GM23338 (cell line): ENCODE measurements around the gene PTPN21.

Experiments used
- JUNB ChIP-seq: IDR thresholded peaks from one replicate; pipeline ENCODE4 v1.6.1; 2016; ENCODE audit warnings: antibody characterized with exemption; ENCODE audit not compliant: unreplicated experiment
- NANOG ChIP-seq: IDR thresholded peaks from 2 replicates; pipeline ENCODE4 v1.6.1; 2016; ENCODE audit warnings: antibody characterized with exemption, borderline replicate concordance
- POLR2AphosphoS5 ChIP-seq: IDR thresholded peaks from 2 replicates; pipeline ENCODE4 v1.6.1; 2016; ENCODE audit warnings: antibody characterized with exemption, low read depth
- TF ChIP-seq, protein P1 (sequence below), 2 experiments: fragments of 200-600 bp in 1 of 2; sonication (generic) in 1 of 2; conservative IDR thresholded peaks; 2 replicates each; pipeline versions ENCODE4 v1.5.1 to v1.6.1; 2016 to 2017; ENCODE audit warnings: antibody characterized with exemption in 2 of 2, low read depth in 2 of 2, mild to moderate bottlenecking in 2 of 2, moderate library complexity in 1 of 2
- TF ChIP-seq, protein P2 (sequence below): IDR thresholded peaks from one replicate; pipeline ENCODE4 v1.6.1; 2018; ENCODE audit warnings: antibody characterized with exemption; ENCODE audit not compliant: unreplicated experiment

DNA sequence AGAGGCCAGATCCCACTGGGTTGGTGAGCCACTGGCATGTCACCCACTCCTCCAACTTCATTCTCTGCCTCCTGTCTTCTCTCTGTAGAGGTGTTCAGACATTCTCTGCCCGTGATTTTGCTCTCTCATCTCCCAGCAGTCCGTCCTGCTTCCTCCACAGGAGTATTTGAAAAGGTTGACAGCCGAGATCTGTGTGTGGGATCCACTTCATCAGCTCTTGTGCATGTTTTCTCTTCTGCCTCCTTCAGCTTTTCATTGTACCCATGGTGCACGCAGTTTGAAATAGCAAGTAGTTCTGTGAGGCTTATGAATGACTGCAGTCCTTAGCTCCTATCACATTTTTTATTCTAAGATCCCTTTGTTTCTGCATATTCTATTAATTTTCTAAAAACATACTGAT lies 42.8 kb upstream of the PTPN21 start:
- TF ChIP-seq, protein P1, sequence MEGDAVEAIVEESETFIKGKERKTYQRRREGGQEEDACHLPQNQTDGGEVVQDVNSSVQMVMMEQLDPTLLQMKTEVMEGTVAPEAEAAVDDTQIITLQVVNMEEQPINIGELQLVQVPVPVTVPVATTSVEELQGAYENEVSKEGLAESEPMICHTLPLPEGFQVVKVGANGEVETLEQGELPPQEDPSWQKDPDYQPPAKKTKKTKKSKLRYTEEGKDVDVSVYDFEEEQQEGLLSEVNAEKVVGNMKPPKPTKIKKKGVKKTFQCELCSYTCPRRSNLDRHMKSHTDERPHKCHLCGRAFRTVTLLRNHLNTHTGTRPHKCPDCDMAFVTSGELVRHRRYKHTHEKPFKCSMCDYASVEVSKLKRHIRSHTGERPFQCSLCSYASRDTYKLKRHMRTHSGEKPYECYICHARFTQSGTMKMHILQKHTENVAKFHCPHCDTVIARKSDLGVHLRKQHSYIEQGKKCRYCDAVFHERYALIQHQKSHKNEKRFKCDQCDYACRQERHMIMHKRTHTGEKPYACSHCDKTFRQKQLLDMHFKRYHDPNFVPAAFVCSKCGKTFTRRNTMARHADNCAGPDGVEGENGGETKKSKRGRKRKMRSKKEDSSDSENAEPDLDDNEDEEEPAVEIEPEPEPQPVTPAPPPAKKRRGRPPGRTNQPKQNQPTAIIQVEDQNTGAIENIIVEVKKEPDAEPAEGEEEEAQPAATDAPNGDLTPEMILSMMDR (conservative IDR thresholded peaks at IDR 0.05; ENCODE audit: low read depth in 2 of 2) = no peak
- no peak for TF ChIP-seq POLR2AphosphoS5
- TF ChIP-seq NANOG = no peak
- no peak for TF ChIP-seq JUNB
- TF ChIP-seq, protein P2, sequence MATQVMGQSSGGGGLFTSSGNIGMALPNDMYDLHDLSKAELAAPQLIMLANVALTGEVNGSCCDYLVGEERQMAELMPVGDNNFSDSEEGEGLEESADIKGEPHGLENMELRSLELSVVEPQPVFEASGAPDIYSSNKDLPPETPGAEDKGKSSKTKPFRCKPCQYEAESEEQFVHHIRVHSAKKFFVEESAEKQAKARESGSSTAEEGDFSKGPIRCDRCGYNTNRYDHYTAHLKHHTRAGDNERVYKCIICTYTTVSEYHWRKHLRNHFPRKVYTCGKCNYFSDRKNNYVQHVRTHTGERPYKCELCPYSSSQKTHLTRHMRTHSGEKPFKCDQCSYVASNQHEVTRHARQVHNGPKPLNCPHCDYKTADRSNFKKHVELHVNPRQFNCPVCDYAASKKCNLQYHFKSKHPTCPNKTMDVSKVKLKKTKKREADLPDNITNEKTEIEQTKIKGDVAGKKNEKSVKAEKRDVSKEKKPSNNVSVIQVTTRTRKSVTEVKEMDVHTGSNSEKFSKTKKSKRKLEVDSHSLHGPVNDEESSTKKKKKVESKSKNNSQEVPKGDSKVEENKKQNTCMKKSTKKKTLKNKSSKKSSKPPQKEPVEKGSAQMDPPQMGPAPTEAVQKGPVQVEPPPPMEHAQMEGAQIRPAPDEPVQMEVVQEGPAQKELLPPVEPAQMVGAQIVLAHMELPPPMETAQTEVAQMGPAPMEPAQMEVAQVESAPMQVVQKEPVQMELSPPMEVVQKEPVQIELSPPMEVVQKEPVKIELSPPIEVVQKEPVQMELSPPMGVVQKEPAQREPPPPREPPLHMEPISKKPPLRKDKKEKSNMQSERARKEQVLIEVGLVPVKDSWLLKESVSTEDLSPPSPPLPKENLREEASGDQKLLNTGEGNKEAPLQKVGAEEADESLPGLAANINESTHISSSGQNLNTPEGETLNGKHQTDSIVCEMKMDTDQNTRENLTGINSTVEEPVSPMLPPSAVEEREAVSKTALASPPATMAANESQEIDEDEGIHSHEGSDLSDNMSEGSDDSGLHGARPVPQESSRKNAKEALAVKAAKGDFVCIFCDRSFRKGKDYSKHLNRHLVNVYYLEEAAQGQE = no peak
